Prostate gland (tissue), 2 donors: ENCODE measurements around the gene CHRNG.

Experiments
- POLR2A ChIP-seq: fragments of 450-650 bp; IDR thresholded peaks from one replicate; pipeline ENCODE4 v1.6.1; 2016; ENCODE audit warnings: antibody characterized with exemption, mild to moderate bottlenecking
- POLR2AphosphoS5 ChIP-seq: sonication (generic); formaldehyde crosslinking; IDR thresholded peaks from one replicate; pipeline ENCODE4 v1.6.1; 2017; ENCODE audit warnings: antibody characterized with exemption
- TF ChIP-seq, protein P1 (sequence below), 4 experiments: fragments of 200-600 bp in 2 of 4; fragments of 450-650 bp in 2 of 4; sonication (generic) in 2 of 4; IDR thresholded peaks; 1 replicate in 3 of 4; 2 replicates in 1 of 4; pipeline ENCODE4 v1.5.1; 2016 to 2019; ENCODE audit warnings: antibody characterized with exemption in 4 of 4, mild to moderate bottlenecking in 2 of 4, moderate library complexity in 2 of 4

DNA sequence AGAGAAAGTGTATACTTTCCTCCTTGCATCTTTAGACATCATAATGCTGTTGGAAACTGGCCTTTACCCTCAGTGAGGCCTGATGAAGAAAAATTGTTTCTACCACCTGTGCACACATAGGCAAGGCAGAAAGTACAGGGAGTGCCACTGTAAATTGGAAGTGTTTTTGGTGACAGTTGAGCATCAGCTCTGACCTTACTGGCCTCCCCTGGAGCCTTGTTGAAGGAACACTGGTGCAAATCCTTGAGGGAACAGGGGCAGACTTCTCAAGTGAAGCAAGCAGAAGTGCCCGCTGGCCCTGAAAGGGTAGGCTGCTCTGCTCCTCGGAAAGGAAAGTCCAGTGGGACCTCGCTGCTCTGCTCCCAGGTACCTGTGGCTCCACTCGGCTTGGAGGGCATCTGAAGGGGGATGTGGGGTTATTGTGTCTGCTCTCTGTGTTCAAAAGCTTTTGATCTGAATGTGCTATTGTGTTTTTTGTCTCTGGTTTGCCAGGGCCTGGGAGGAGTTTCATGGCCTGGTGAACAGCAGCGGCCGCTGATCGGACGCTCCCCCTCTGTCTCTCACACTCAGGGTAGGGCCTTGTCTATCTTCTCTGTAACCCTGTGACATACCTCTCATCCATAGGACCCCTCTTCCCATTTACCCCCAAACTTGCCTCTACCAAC, 34.4 kb downstream of the CHRNG start:
- no peak for TF ChIP-seq POLR2AphosphoS5
- TF ChIP-seq, protein P1, sequence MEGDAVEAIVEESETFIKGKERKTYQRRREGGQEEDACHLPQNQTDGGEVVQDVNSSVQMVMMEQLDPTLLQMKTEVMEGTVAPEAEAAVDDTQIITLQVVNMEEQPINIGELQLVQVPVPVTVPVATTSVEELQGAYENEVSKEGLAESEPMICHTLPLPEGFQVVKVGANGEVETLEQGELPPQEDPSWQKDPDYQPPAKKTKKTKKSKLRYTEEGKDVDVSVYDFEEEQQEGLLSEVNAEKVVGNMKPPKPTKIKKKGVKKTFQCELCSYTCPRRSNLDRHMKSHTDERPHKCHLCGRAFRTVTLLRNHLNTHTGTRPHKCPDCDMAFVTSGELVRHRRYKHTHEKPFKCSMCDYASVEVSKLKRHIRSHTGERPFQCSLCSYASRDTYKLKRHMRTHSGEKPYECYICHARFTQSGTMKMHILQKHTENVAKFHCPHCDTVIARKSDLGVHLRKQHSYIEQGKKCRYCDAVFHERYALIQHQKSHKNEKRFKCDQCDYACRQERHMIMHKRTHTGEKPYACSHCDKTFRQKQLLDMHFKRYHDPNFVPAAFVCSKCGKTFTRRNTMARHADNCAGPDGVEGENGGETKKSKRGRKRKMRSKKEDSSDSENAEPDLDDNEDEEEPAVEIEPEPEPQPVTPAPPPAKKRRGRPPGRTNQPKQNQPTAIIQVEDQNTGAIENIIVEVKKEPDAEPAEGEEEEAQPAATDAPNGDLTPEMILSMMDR (IDR thresholded peaks at IDR 0.05) = no peak
- no peak for TF ChIP-seq POLR2A
